Trophoblast cell (in vitro differentiated cells and primary cell): Measurements from ENCODE around the gene CEACAM1.
"Not testable (repeated sequence)": the region's sequence is repeated elsewhere in the genome, so short reads cannot be mapped to it uniquely, and the experiment has no call there.

ENCODE experiments used
- DNase-seq, 2 donors: peaks; one replicate each; pipeline ENCODE4 v3.0.0-alpha.2; 2016
- H2AFZ ChIP-seq: 2 replicates; pipeline ENCODE4 v1.6.1; 2013; ENCODE audit warnings: low read length, moderate library complexity, mild to moderate bottlenecking; ENCODE audit not compliant: insufficient read depth, poor library complexity
- H2AK5ac ChIP-seq: 2 replicates; pipeline ENCODE4 v1.6.1; 2013; ENCODE audit warnings: mild to moderate bottlenecking, low read length
- H2BK120ac ChIP-seq: 2 replicates; pipeline ENCODE4 v1.6.1; 2013; ENCODE audit warnings: low read length, mild to moderate bottlenecking, moderate library complexity; ENCODE audit not compliant: insufficient read depth, poor library complexity
- H2BK12ac ChIP-seq: 2 replicates; pipeline ENCODE4 v1.6.1; 2013; ENCODE audit warnings: mild to moderate bottlenecking, low read length, moderate library complexity
- H2BK5ac ChIP-seq: 2 replicates; pipeline ENCODE4 v1.6.1; 2013; ENCODE audit warnings: low read length, low read depth, moderate library complexity, mild to moderate bottlenecking; ENCODE audit not compliant: poor library complexity
- H3K14ac ChIP-seq: 2 replicates; pipeline ENCODE4 v1.6.1; 2013; ENCODE audit warnings: mild to moderate bottlenecking, low read length
- H3K18ac ChIP-seq: 2 replicates; pipeline ENCODE4 v1.6.1; 2013; ENCODE audit warnings: mild to moderate bottlenecking, low read length
- H3K23ac ChIP-seq: 2 replicates; pipeline ENCODE4 v1.6.1; 2013; ENCODE audit warnings: low read length
- H3K27ac ChIP-seq: 2 replicates; pipeline ENCODE4 v1.5.1; 2013; ENCODE audit warnings: low read depth, mild to moderate bottlenecking, inconsistent platforms, low read length, moderate library complexity
- H3K27me3 ChIP-seq: 2 replicates; pipeline ENCODE4 v1.6.1; 2013; ENCODE audit warnings: inconsistent platforms, mild to moderate bottlenecking, low read length, moderate library complexity; ENCODE audit not compliant: insufficient read depth
- H3K36me3 ChIP-seq, 2 experiments: 1 replicate in 1 of 2; 2 replicates in 1 of 2; pipeline ENCODE4 v1.6.1; 2013; ENCODE audit warnings: low read length in 2 of 2, mild to moderate bottlenecking in 2 of 2, moderate library complexity in 1 of 2; ENCODE audit not compliant: insufficient read depth in 2 of 2, control insufficient read depth in 1 of 2
- H3K4ac ChIP-seq: 2 replicates; pipeline ENCODE4 v1.6.1; 2013; ENCODE audit warnings: low read depth, mild to moderate bottlenecking, low read length, moderate library complexity
- H3K4me1 ChIP-seq, 2 experiments: 1 replicate in 1 of 2; 2 replicates in 1 of 2; pipeline ENCODE4 v1.6.1; 2013; ENCODE audit warnings: low read length in 2 of 2, mild to moderate bottlenecking in 2 of 2, moderate library complexity in 1 of 2; ENCODE audit not compliant: insufficient read depth in 2 of 2, control insufficient read depth in 1 of 2
- H3K4me2 ChIP-seq: 2 replicates; pipeline ENCODE4 v1.6.1; 2013; ENCODE audit warnings: inconsistent platforms, mild to moderate bottlenecking, low read length, moderate library complexity
- H3K4me3 ChIP-seq: 2 replicates; pipeline ENCODE4 v1.5.1; 2013; ENCODE audit warnings: mild to moderate bottlenecking, low read depth, low read length, inconsistent platforms
- H3K79me1 ChIP-seq: one replicate; pipeline ENCODE4 v1.6.1; 2013; ENCODE audit warnings: low read length
- H3K79me2 ChIP-seq: 2 replicates; pipeline ENCODE4 v1.6.1; 2013; ENCODE audit warnings: low read length, mild to moderate bottlenecking; ENCODE audit not compliant: control insufficient read depth, insufficient read depth, poor library complexity
- H3K9ac ChIP-seq: 2 replicates; pipeline ENCODE4 v1.6.1; 2013; ENCODE audit warnings: mild to moderate bottlenecking, low read length
- H3K9me3 ChIP-seq: 2 replicates; pipeline ENCODE4 v1.6.1; 2013; ENCODE audit warnings: low read depth, mild to moderate bottlenecking, control low read depth, inconsistent platforms, low read length; ENCODE audit not compliant: insufficient read depth
- H4K12ac ChIP-seq: 2 replicates; pipeline ENCODE4 v1.6.1; 2013; ENCODE audit warnings: low read depth, mild to moderate bottlenecking, low read length, moderate library complexity
- H4K8ac ChIP-seq: 2 replicates; pipeline ENCODE4 v1.6.1; 2013; ENCODE audit warnings: low read depth, mild to moderate bottlenecking, low read length, moderate library complexity
- H4K91ac ChIP-seq: one replicate; pipeline ENCODE4 v1.6.1; 2013; ENCODE audit warnings: low read depth, mild to moderate bottlenecking, low read length, moderate library complexity
- WGBS: extraction: QIAGEN DNeasy Blood & Tissue Kit; methylation state at CpG from one replicate; pipeline ENCODE4 v1.1.7; 2013; ENCODE audit warnings: missing lambda C conversion rate; ENCODE audit not compliant: insufficient read length, insufficient coverage; ENCODE audit errors: extremely low coverage; 5-methylcytosine and 5-hydroxymethylcytosine counted together

CEACAM1 gene

DNA sequence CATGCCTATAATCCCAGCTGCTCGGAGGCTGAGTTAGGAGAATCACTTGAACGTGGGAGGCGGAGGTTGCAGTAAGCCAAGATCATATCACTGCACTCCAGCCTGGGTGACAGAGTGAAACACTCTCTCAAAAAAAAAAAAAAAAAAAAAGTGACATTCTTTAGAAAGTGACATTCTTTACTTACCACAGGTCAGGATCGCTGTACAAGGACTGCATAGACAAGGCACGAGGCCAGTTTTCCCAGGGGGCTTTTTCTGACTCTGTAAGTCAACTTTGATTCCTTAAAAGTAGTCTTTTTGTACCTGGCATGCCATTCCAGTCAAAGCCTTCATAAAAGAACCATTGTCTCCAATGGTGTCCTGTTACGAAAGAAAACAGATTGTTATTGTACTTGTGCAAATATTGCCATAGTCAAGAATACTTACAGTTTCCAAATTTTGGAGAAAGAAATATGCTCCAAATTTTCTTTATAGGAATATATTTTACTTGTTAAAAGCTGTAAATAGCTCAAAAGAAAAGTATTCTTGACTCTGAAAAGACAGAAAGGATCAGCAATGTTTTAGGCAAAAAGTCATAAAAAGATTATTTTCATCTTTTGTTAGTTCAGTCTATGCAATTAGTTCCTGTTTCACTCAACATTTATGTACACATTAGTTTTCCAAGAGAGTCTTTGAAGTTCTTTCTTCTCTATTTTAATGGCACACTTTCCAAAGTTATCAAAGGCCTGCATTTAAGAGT is 39.3 kb downstream of the CEACAM1 start:
- Histone ChIP-seq H3K27ac (peak overlapping the region; percentile 64), H3K27me3 (no peaks in the 10 kb centered on the region), H3K79me1 (peaks cover 3% of the 10 kb centered on the region), H3K14ac (no peak overlapping the region), H3K4me3 (no peak overlapping the region), H3K9me3 (no peaks in the 10 kb centered on the region), H2BK5ac (no peak overlapping the region), H2BK12ac (no peak overlapping the region), H4K91ac (no peak overlapping the region), H3K79me2 (no peaks in the 10 kb centered on the region), H3K18ac (no peak overlapping the region), H3K36me3 (no peaks in the 10 kb centered on the region), H3K23ac (no peak overlapping the region), H2AFZ (no peak overlapping the region), H4K8ac (no peak overlapping the region), H3K4ac (no peak overlapping the region), H4K12ac (no peak overlapping the region), H3K9ac (no peak overlapping the region), H2AK5ac (no peak overlapping the region), H3K4me2 (no peak overlapping the region), H3K4me1 (peaks cover 8 to 11% of the 10 kb centered on the region in 2 experiments), H2BK120ac (no peak overlapping the region)
- whole genome bisulfite sequencing, result no CpG with 5 or more reads among the region's 6 CpGs
- DNase-seq, result peak; percentile 67 to 84

DNA sequence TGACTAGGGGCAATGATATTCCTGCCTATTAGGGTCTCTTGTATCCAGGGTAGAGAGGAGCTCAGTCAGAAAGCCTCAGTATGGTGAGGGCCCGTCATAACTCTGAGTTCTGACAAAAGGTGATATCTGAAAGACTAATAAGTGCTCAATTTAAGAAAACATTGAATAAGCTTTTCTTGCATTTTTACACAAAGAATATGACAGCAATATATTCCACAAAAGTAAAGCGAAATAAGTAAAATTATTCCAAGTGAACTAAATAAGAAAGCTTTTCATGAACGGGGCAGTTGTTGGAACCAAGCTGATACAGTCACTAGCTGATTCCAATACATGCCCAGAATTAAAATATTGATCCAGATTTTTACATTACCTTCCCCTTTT is 40.5 kb downstream of the CEACAM1 start:
- no peak for DNase-seq
- no peak overlapping the region for H3K14ac ChIP-seq
- WGBS, result no CpG with 5 or more reads among the region's 3 CpGs

DNA sequence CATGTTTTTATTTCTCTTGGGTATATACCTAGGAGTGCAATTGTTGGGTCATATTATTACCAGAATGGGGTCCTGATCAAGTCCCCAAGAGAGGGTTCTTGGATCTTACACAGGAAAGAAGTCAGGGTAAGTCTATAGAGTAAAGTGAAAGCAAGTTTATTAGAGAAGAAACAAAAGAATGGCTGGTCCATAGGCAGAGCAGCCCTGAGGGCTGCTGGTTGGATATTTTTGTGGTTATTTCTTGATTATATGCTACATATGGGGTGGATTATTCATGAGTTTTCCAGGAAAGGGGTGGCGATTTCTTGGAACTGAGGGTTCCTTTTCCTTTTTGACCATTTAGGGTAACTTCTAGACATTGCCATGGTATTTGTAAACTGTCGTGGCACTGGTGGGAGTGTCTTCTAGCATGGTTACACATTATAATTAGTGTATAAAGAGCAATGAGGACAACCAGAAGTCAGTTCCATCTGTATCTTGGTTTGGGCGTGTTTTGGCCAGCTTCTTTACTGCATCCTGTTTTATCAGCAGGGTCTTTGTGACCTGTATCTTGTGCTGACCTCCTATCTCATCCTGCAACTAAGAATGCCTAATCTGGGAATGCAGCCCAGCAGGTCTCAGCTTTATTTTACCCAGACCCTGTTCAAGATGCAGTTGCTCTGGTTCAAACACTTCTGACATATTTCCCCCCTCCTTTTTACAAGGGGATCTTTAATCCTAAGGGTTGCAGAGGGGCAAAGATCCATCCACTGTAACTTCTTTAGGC is 41.1 kb downstream of the CEACAM1 start:
- no peak overlapping the region for H3K4ac ChIP-seq
- DNase-seq, result peak in 1 of 2 donors; percentile 58

More for the DNA sequence above, 40.5 kb downstream of the CEACAM1 start:
- H4K8ac ChIP-seq, result no peak overlapping the region
- no peak overlapping the region for H3K4me3 ChIP-seq
- no peak overlapping the region for H3K4ac ChIP-seq
- no peak overlapping the region for H2AFZ ChIP-seq
- H2BK120ac ChIP-seq, result no peak overlapping the region
- no peak overlapping the region for H3K4me2 ChIP-seq
- H3K4me1 ChIP-seq, result peaks cover 8 to 11% of the 10 kb centered on the region in 2 experiments
- H2BK5ac ChIP-seq, result no peak overlapping the region
- no peak overlapping the region for H3K23ac ChIP-seq
- no peak overlapping the region for H3K18ac ChIP-seq
- no peaks in the 10 kb centered on the region for H3K9me3 ChIP-seq
- no peak overlapping the region for H4K91ac ChIP-seq
- H3K79me1 ChIP-seq, result peaks cover 3% of the 10 kb centered on the region
- no peak overlapping the region for H2AK5ac ChIP-seq
- no peak overlapping the region for H3K27ac ChIP-seq
- H3K36me3 ChIP-seq, result no peaks in the 10 kb centered on the region
- no peaks in the 10 kb centered on the region for H3K79me2 ChIP-seq
- H2BK12ac ChIP-seq, result no peak overlapping the region
- no peaks in the 10 kb centered on the region for H3K27me3 ChIP-seq
- no peak overlapping the region for H3K9ac ChIP-seq
- H4K12ac ChIP-seq, result no peak overlapping the region

GRCh38 chr19:42485036-42485435 is 43.2 kb downstream of the CEACAM1 start:
- H2BK120ac ChIP-seq, H3K18ac ChIP-seq, H2AFZ ChIP-seq, H3K23ac ChIP-seq, H2BK12ac ChIP-seq, H3K9me3 ChIP-seq, H4K12ac ChIP-seq, H3K4ac ChIP-seq, H4K91ac ChIP-seq, H3K14ac ChIP-seq, H3K4me2 ChIP-seq, H4K8ac ChIP-seq, H3K36me3 ChIP-seq, H3K9ac ChIP-seq, H2BK5ac ChIP-seq, H3K79me2 ChIP-seq, H3K27me3 ChIP-seq, H3K4me3 ChIP-seq, H3K79me1 ChIP-seq, H2AK5ac ChIP-seq: not testable (repeated sequence)
- peak; percentile 63 to 82 for DNase-seq
- Histone ChIP-seq H3K27ac (peak overlapping the region; percentile 56), H3K4me1 (peaks cover 10 to 17% of the 10 kb centered on the region in 2 experiments)
- WGBS, result no CpG with 5 or more reads among the region's 4 CpGs

More for the DNA sequence above, 41.1 kb downstream of the CEACAM1 start:
- Histone ChIP-seq H3K79me2 (no peaks in the 10 kb centered on the region), H3K9me3 (no peaks in the 10 kb centered on the region), H3K27me3 (no peaks in the 10 kb centered on the region), H3K23ac (no peak overlapping the region), H3K4me1 (peaks cover 8 to 11% of the 10 kb centered on the region in 2 experiments), H4K91ac (no peak overlapping the region), H3K4me2 (no peak overlapping the region), H3K27ac (peak overlapping the region; percentile 54), H4K12ac (no peak overlapping the region), H3K4me3 (no peak overlapping the region), H2AK5ac (no peak overlapping the region), H2BK5ac (no peak overlapping the region), H2AFZ (no peak overlapping the region), H2BK120ac (no peak overlapping the region), H3K79me1 (peaks cover 3% of the 10 kb centered on the region), H3K36me3 (no peaks in the 10 kb centered on the region), H4K8ac (no peak overlapping the region), H3K9ac (no peak overlapping the region), H2BK12ac (peak overlapping the region; percentile 13), H3K18ac (no peak overlapping the region), H3K14ac (no peak overlapping the region)
- no CpG with 5 or more reads among the region's 3 CpGs for WGBS
